ENCODE results near the gene P2RY8. TPM values are rescaled to one million over a fixed set of nuclear protein-coding genes. Genes with fewer than 3 reads are reported as not detected.

The P2RY8 gene
- total RNA-seq, 1 experiment from 2014 or later: 0.44 TPM

DNA sequence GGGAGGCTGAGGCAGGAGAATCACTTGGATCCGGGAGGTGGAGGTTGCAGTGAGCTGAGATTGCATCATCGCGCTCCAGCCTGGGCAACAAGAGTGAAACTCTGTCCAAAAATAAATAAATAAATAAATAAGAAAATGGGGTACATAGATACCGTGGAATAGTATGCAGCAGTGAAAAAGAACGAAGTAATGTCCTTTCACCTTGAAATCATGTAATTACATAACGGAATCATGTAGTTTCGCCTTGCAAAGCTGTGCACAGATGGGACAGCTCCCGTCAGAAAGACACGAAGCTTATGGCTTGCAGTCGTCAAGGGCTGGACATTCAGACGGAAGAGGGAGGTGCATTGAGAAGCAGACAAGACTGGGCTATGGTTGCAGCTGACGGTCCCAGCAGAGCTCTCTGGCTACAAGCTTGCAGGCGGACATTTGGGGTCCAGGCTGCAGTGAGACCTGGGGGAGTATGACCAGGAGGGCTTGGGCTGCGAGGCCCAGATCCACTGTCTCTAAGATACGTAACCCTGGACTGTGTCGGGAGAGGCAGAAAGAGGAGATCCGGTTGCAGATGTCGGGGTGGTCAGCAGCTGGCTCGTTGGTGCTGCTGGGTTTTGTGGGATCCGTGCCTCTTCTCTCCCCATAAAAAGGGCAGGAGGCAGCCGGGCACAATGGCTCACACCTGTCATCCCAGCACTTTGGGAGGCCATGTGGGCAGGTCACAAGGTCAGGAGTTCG is 6.2 kb upstream of the P2RY8 start:
- Histone ChIP-seq H3K9me3 (ENCODE audit: control insufficient read depth in 1 of 2, insufficient read depth in 1 of 2, low read depth in 1 of 2, low read length in 2 of 2) (no peaks in the 10 kb centered on the region), H3K27ac (ENCODE audit: low read depth, low read length) (no peak overlapping the region), H3K9ac (ENCODE audit: low read length) (no peak overlapping the region), H3K4me1 (ENCODE audit: control insufficient read depth in 1 of 2, insufficient read depth in 2 of 2, low read length in 2 of 2) (no peaks in the 10 kb centered on the region), H3K4me2 (ENCODE audit: low read length) (no peak overlapping the region), H3K36me3 (ENCODE audit: control insufficient read depth in 1 of 2, insufficient read depth in 2 of 2, low read length in 2 of 2) (no peaks in the 10 kb centered on the region), H3K9me2 (ENCODE audit: insufficient read depth) (no peaks in the 10 kb centered on the region), H3K79me2 (ENCODE audit: insufficient read depth, low read length) (no peaks in the 10 kb centered on the region), H4K20me1 (ENCODE audit: insufficient read depth) (no peaks in the 10 kb centered on the region), H3K4me3 (replicated peaks in 1 of 2; ENCODE audit: low read depth in 1 of 2, low read length in 2 of 2) (no peak overlapping the region), H2AFZ (ENCODE audit: low read depth, low read length, poor library complexity, severe bottlenecking) (no peak overlapping the region), H3K27me3 (ENCODE audit: insufficient read depth, low read length) (no peaks in the 10 kb centered on the region)
- ChIA-PET POLR2A (no interaction called here), CTCF (no interaction called here), RAD21 (ENCODE audit: low non-redundant PET in 1 of 2, low total read pairs in 2 of 2, uncharacterized antibody in 2 of 2, unreplicated experiment in 2 of 2) (no interaction called here)
- BruUV-seq (replicated peaks): no TSS peak
- ATAC-seq (no peak), DNase-seq (ENCODE audit: low read depth, low spot score) (no peak)
- no peak for TF ChIP-seq POLR2A (IDR thresholded peaks at IDR 0.05; ENCODE audit: borderline replicate concordance, extremely low read depth, insufficient read depth, insufficient read length)
- TF ChIP-seq, protein P1, sequence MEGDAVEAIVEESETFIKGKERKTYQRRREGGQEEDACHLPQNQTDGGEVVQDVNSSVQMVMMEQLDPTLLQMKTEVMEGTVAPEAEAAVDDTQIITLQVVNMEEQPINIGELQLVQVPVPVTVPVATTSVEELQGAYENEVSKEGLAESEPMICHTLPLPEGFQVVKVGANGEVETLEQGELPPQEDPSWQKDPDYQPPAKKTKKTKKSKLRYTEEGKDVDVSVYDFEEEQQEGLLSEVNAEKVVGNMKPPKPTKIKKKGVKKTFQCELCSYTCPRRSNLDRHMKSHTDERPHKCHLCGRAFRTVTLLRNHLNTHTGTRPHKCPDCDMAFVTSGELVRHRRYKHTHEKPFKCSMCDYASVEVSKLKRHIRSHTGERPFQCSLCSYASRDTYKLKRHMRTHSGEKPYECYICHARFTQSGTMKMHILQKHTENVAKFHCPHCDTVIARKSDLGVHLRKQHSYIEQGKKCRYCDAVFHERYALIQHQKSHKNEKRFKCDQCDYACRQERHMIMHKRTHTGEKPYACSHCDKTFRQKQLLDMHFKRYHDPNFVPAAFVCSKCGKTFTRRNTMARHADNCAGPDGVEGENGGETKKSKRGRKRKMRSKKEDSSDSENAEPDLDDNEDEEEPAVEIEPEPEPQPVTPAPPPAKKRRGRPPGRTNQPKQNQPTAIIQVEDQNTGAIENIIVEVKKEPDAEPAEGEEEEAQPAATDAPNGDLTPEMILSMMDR (IDR thresholded peaks at IDR 0.05 in 2 of 3, conservative IDR thresholded peaks at IDR 0.05 in 1 of 3; ENCODE audit: borderline replicate concordance in 1 of 3, insufficient read depth in 1 of 3, low read depth in 2 of 3, low read length in 2 of 3): no peak
- TF ChIP-seq TCF7L2 (IDR thresholded peaks at IDR 0.05; ENCODE audit: borderline replicate concordance, extremely low read depth, insufficient read depth, insufficient read length): no peak
- no peak for TF ChIP-seq EZH2 (IDR thresholded peaks at IDR 0.05)
- no peak for TF ChIP-seq CBX3 (IDR thresholded peaks at IDR 0.05; ENCODE audit: low read depth)
- TF ChIP-seq, protein P2, sequence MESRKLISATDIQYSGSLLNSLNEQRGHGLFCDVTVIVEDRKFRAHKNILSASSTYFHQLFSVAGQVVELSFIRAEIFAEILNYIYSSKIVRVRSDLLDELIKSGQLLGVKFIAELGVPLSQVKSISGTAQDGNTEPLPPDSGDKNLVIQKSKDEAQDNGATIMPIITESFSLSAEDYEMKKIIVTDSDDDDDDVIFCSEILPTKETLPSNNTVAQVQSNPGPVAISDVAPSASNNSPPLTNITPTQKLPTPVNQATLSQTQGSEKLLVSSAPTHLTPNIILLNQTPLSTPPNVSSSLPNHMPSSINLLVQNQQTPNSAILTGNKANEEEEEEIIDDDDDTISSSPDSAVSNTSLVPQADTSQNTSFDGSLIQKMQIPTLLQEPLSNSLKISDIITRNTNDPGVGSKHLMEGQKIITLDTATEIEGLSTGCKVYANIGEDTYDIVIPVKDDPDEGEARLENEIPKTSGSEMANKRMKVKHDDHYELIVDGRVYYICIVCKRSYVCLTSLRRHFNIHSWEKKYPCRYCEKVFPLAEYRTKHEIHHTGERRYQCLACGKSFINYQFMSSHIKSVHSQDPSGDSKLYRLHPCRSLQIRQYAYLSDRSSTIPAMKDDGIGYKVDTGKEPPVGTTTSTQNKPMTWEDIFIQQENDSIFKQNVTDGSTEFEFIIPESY (IDR thresholded peaks at IDR 0.05; ENCODE audit: extremely low read depth, insufficient replicate concordance, low read length): no peak
- no peak for TF ChIP-seq FOSL1 (IDR thresholded peaks at IDR 0.05; ENCODE audit: low read depth)
- no peak for TF ChIP-seq SP1 (IDR thresholded peaks at IDR 0.05; ENCODE audit: low read depth)
- no peak for TF ChIP-seq REST (IDR thresholded peaks at IDR 0.05; ENCODE audit: low read depth)
- TF ChIP-seq EGR1 (IDR thresholded peaks at IDR 0.05; ENCODE audit: low read depth): no peak
- no peak for TF ChIP-seq JUND (IDR thresholded peaks at IDR 0.05)
- TF ChIP-seq ELF1 (IDR thresholded peaks at IDR 0.05; ENCODE audit: borderline replicate concordance, low read depth): no peak
- TF ChIP-seq ATF3 (IDR thresholded peaks at IDR 0.05): no peak
- TF ChIP-seq POLR2AphosphoS5 (IDR thresholded peaks at IDR 0.05; ENCODE audit: low read depth, low read length): no peak
- TF ChIP-seq ZFX (IDR thresholded peaks at IDR 0.05): no peak
- TF ChIP-seq RAD21 (IDR thresholded peaks at IDR 0.05; ENCODE audit: low read depth): no peak
- intact Hi-C loops (cut with micrococcal nuclease): no loop called here

Data from HCT116 (cell line).